ENCODE measurements around the gene MEG3. TPM values are rescaled to one million over a fixed set of nuclear protein-coding genes. Genes with fewer than 3 reads are reported as not detected.

The MEG3 gene
- total RNA-seq, 2 experiments from 2014 or later = not detected

DNA sequence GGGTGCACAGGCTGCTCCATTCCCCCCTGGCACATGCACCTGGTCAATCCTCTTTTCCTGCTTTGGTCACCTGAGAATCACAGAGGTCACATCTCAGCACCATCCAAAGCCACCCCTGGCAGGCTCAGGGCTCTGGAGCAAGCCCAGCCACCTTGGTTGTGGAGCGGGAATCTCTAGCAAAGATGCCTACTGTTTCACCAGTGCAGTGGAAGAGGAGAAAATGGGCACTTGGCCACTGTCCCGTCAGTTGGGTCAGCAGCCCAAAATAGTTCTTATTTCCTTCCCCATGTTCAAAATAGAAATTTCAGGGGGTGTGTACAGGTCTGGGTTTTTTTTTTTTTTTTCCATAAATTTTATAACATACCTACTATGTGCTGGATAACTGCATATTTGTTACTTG lies 59.3 kb downstream of the MEG3 start:
- no peaks in the 10 kb centered on the region for H4K20me1 ChIP-seq (ENCODE audit: insufficient read depth, low read length)
- TF ChIP-seq, protein P1, sequence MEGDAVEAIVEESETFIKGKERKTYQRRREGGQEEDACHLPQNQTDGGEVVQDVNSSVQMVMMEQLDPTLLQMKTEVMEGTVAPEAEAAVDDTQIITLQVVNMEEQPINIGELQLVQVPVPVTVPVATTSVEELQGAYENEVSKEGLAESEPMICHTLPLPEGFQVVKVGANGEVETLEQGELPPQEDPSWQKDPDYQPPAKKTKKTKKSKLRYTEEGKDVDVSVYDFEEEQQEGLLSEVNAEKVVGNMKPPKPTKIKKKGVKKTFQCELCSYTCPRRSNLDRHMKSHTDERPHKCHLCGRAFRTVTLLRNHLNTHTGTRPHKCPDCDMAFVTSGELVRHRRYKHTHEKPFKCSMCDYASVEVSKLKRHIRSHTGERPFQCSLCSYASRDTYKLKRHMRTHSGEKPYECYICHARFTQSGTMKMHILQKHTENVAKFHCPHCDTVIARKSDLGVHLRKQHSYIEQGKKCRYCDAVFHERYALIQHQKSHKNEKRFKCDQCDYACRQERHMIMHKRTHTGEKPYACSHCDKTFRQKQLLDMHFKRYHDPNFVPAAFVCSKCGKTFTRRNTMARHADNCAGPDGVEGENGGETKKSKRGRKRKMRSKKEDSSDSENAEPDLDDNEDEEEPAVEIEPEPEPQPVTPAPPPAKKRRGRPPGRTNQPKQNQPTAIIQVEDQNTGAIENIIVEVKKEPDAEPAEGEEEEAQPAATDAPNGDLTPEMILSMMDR (conservative IDR thresholded peaks at IDR 0.05; ENCODE audit: low read length) = no peak
- TF ChIP-seq EZH2phosphoT487 (IDR thresholded peaks at IDR 0.05; ENCODE audit: borderline replicate concordance, low read depth, low read length) = no peak

DNA sequence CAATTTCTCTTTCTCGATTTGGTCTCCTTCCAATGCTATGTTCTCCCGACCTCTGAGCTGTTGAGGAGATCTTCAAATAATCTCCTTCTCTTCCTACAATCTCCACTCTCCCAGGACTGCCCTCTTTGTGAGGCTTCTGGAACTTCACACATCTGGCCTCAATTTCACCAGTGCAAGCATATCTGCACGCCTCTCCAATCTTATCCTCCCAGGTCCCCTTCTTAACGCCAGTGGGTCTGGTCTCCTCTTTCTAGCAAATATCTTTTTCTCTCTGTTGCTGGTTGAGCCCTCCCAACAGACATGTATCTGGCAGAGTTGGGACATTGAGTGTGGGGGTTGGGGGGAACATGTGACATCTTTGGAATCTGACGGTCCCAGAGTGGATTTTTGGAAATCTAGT lies 59.7 kb downstream of the MEG3 start:
- H3K27ac ChIP-seq (ENCODE audit: low read depth, low read length, poor library complexity, severe bottlenecking) = no peak overlapping the region
- H3K4me2 ChIP-seq (ENCODE audit: low read length) = no peak overlapping the region
- no peaks in the 10 kb centered on the region for H3K4me1 ChIP-seq (ENCODE audit: insufficient read depth, low read length, poor library complexity, severe bottlenecking)
- BruUV-seq (replicated peaks) = no TSS peak
- H3K9me2 ChIP-seq (ENCODE audit: insufficient read depth, low read length) = no peaks in the 10 kb centered on the region
- no peak overlapping the region for H2AFZ ChIP-seq (ENCODE audit: low read length)
- no peak for TF ChIP-seq EZH2phosphoT487 (IDR thresholded peaks at IDR 0.05; ENCODE audit: borderline replicate concordance, low read depth, low read length)
- TF ChIP-seq, protein P1 (conservative IDR thresholded peaks at IDR 0.05; ENCODE audit: low read length) = no peak
- no peaks in the 10 kb centered on the region for H3K9me3 ChIP-seq (ENCODE audit: low read length)
- no peaks in the 10 kb centered on the region for H4K20me1 ChIP-seq (ENCODE audit: insufficient read depth, low read length)
- no peaks in the 10 kb centered on the region for H3K36me3 ChIP-seq (ENCODE audit: insufficient read depth, low read length)
- ChIA-PET POLR2A (no interaction called here), CTCF (ENCODE audit: unreplicated experiment) (no interaction called here)
- no peaks in the 10 kb centered on the region for H3K79me2 ChIP-seq (ENCODE audit: insufficient read depth, low read depth, low read length)
- no peak for DNase-seq (ENCODE audit: low spot score)
- intact Hi-C loops (cut with micrococcal nuclease; ENCODE audit: unreplicated experiment) = no loop called here
- H3K4me3 ChIP-seq (ENCODE audit: low read depth, low read length, poor library complexity, severe bottlenecking) = no peak overlapping the region

More for the DNA sequence above, 59.3 kb downstream of the MEG3 start:
- Histone ChIP-seq H3K4me2 (ENCODE audit: low read length) (no peak overlapping the region), H3K79me2 (ENCODE audit: insufficient read depth, low read depth, low read length) (no peaks in the 10 kb centered on the region), H3K36me3 (ENCODE audit: insufficient read depth, low read length) (no peaks in the 10 kb centered on the region), H3K27ac (ENCODE audit: low read depth, low read length, poor library complexity, severe bottlenecking) (no peak overlapping the region), H3K9me2 (ENCODE audit: insufficient read depth, low read length) (no peaks in the 10 kb centered on the region), H2AFZ (ENCODE audit: low read length) (no peak overlapping the region), H3K4me3 (ENCODE audit: low read depth, low read length, poor library complexity, severe bottlenecking) (no peak overlapping the region), H3K9me3 (ENCODE audit: low read length) (no peaks in the 10 kb centered on the region), H3K4me1 (ENCODE audit: insufficient read depth, low read length, poor library complexity, severe bottlenecking) (no peaks in the 10 kb centered on the region)
- ChIA-PET CTCF (ENCODE audit: unreplicated experiment) (no interaction called here), POLR2A (no interaction called here)
- no peak for DNase-seq (ENCODE audit: low spot score)
- intact Hi-C loops (cut with micrococcal nuclease; ENCODE audit: unreplicated experiment) = no loop called here
- no TSS peak for BruUV-seq (replicated peaks)

DNA sequence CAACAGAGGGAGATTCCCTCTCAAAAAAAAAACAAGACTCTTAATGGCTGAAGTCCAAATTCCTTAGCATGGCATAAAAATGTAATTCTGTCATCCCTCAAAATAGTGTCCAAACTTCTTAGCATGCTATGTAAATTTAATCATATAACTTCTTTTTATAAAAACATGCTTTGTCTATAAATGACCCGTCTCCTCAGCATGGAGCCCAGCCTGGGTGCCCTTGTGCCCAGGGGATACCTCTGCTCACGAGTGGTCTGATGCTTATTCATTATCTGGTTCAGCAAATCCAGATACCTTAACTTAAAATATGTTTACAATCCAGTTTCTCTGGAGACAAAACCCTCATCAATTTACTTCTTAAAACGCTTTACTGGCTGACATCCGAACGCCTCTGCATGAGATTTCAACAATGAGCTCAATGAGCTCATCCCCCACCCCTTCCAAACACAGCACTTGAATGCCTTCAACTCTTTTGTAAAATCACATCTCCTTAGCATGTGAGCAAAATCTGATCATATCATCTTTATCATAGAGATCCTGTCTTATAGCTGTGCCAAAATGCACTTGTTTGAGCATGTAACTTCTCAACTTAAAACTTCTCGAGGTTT lies 61.9 kb downstream of the MEG3 start:
- Histone ChIP-seq H2AFZ (ENCODE audit: low read length) (no peak overlapping the region), H3K4me3 (ENCODE audit: low read depth, low read length, poor library complexity, severe bottlenecking) (no peak overlapping the region), H3K4me1 (ENCODE audit: insufficient read depth, low read length, poor library complexity, severe bottlenecking) (no peaks in the 10 kb centered on the region), H3K36me3 (ENCODE audit: insufficient read depth, low read length) (no peaks in the 10 kb centered on the region), H4K20me1 (ENCODE audit: insufficient read depth, low read length) (no peaks in the 10 kb centered on the region), H3K9me2 (ENCODE audit: insufficient read depth, low read length) (no peaks in the 10 kb centered on the region), H3K79me2 (ENCODE audit: insufficient read depth, low read depth, low read length) (no peaks in the 10 kb centered on the region), H3K9me3 (ENCODE audit: low read length) (no peaks in the 10 kb centered on the region), H3K27ac (ENCODE audit: low read depth, low read length, poor library complexity, severe bottlenecking) (no peak overlapping the region), H3K4me2 (ENCODE audit: low read length) (no peak overlapping the region)
- no TSS peak for BruUV-seq (replicated peaks)
- no peak for DNase-seq (ENCODE audit: low spot score)
- ChIA-PET CTCF (ENCODE audit: unreplicated experiment) (no interaction called here), POLR2A (no interaction called here)
- TF ChIP-seq EZH2phosphoT487 (IDR thresholded peaks at IDR 0.05; ENCODE audit: borderline replicate concordance, low read depth, low read length) = no peak
- TF ChIP-seq, protein P1 (conservative IDR thresholded peaks at IDR 0.05; ENCODE audit: low read length) = no peak
- intact Hi-C loops (cut with micrococcal nuclease; ENCODE audit: unreplicated experiment) = no loop called here

All from OCI-LY7 (cell line).